ENCODE data around the gene ECHS1. TPM values are rescaled to one million over a fixed set of nuclear protein-coding genes. Genes with fewer than 3 reads are reported as not detected.
"Not testable (repeated sequence)": the region's sequence is repeated elsewhere in the genome, so short reads cannot be mapped to it uniquely, and the experiment has no call there.

The ECHS1 gene
- polyA plus RNA-seq, 1 donor from 2014 or later, result 117 TPM

DNA sequence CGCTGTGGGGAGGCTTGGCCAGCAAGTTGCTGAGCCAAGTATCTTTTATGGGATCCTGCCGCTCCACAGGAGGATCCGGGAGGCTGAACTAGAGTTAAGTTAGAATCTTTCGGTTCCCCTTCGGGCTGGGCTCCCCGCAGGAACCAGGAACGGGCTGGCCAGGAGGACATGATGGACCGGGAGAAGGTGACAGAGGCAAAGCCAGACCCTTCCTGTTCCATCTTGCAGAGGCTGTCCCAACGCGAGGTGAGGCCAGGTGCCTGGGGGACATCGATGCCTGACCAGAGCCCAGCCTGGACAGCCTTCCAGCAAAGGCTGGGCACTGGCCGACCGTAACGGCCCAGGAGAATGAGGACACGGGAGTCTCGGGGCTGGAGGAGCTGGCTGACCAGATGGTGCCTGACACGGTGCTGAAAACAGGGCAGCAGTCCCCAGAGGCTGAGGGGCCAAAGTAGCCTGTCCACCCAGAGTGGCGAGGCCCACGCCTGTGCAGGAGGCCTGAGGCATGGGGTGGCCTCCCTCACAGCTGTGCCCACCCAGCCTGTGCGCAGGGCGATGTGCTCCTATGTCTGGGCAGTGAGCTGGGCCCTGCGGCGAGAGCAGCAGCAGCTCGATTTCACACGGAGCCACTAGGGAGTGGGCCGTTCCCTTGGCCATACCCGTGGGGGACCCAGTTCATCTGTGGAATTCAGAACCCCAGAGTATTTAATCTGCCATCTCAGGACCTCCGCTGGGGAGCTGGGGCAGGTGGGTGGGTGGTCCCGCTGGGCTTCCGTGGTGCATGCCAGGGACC is 4.1 kb upstream of the ECHS1 start:
- Mint-ChIP-seq H3K27me3 (no peaks in the 10 kb centered on the region), H3K27ac (peak overlapping the region in 1 of 3 donors; percentile 70), H3K4me3 (peak overlapping the region; percentile 58 to 78 (median 74)), H3K4me1 (peaks cover 16 to 24% (median 21%) of the 10 kb centered on the region in 3 donors), H3K9me3 (no peaks in the 10 kb centered on the region), H3K36me3 (no peaks in the 10 kb centered on the region)

DNA sequence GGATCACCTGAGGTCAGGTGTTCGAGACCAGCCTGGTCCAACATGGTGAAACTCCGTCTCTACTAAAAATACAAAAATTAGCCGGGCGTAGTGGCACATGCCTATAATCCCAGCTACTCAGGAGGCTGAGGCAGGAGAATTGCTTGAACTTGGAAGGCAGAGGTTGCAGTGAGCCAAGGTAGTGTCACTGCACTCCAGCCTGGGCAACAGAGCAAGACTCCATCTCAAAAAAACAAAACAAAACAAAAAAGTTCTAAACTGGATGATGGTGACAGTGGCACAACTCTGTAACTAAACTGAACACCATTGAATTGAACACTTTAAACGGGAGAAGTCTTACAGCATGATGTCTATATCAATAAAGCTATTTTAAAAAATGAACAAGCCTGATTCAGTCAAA is 3.0 kb upstream of the ECHS1 start:
- H3K9me3 Mint-ChIP-seq, H3K36me3 Mint-ChIP-seq, H3K27me3 Mint-ChIP-seq: not testable (repeated sequence)
- peak overlapping the region in 2 of 3 donors; percentile 43 to 74 for H3K27ac Mint-ChIP-seq
- peak overlapping the region in 3 of 4 donors; percentile 34 to 74 (median 69) for H3K4me3 Mint-ChIP-seq
- peaks cover 10 to 17% (median 17%) of the 10 kb centered on the region in 3 donors for H3K4me1 Mint-ChIP-seq

DNA sequence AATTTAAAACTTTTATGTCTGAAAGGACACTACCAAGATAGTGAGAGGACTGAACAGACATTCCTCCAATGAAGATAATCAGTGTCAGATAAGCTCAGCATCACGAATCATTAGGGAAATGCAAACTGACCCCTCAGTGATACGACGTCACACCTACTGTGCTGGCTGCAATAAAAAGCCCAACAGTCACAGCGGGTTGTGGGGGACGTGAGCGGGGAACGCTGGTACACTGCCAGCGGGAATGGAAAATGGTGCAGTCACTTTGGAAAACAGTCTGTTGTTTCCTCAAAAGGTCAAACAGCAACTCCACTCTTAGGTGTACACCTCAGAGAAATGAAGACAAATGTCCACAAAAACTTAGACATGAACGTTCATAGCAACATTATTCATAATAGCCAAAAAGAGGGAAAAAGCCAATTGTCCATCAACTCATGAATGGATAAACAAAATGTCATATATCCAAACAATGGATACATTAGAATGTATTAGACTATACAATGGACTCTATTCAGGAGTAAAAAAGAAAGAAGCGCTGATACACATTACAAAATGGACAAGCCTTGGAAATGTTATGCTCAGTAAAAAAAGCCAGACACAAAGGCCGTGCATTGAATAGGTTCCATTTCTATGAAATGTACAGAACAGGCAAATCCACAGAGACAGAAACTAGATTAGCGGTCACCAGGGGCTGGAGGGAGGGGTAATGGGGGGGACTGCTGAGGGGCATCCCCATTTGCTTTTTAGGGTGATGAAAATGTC is 2.4 kb upstream of the ECHS1 start:
- H3K4me3 Mint-ChIP-seq, result peak overlapping the region in 2 of 4 donors; percentile 69 to 77
- no peaks in the 10 kb centered on the region for H3K27me3 Mint-ChIP-seq
- H3K9me3 Mint-ChIP-seq, result no peaks in the 10 kb centered on the region
- H3K27ac Mint-ChIP-seq, result peak overlapping the region in 1 of 3 donors; percentile 68
- peaks cover 5 to 16% (median 13%) of the 10 kb centered on the region in 3 donors for H3K4me1 Mint-ChIP-seq
- no peaks in the 10 kb centered on the region for H3K36me3 Mint-ChIP-seq

DNA sequence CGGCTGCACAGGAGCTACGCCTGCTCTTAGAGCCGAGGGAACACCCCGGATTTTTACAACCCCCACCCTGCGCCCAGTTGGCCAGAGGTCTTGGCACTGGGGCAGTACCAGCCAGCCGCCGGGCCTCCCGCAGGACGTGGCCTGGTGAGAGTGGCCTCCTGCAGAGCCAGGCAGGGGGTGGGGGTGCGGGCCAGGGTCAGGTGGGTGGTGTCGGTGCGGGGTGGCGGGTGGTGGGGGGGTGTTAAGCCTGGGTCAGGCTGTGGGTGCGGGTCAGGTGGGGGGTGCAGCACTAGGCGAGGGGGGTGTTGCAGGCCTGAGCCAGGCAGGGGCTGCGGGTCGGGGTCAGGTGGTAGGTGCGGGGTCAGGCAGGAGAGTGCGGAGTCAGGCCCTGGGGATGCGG is 647 bp downstream of the ECHS1 start:
- peak overlapping the region in 3 of 4 donors; percentile 71 to 85 (median 84) for H3K4me3 Mint-ChIP-seq
- H3K9me3 Mint-ChIP-seq, result no peaks in the 10 kb centered on the region
- no peaks in the 10 kb centered on the region for H3K27me3 Mint-ChIP-seq
- H3K4me1 Mint-ChIP-seq, result peaks cover 3 to 11% (median 8%) of the 10 kb centered on the region in 3 donors
- H3K36me3 Mint-ChIP-seq, result no peaks in the 10 kb centered on the region
- H3K27ac Mint-ChIP-seq, result no peak overlapping the region

DNA sequence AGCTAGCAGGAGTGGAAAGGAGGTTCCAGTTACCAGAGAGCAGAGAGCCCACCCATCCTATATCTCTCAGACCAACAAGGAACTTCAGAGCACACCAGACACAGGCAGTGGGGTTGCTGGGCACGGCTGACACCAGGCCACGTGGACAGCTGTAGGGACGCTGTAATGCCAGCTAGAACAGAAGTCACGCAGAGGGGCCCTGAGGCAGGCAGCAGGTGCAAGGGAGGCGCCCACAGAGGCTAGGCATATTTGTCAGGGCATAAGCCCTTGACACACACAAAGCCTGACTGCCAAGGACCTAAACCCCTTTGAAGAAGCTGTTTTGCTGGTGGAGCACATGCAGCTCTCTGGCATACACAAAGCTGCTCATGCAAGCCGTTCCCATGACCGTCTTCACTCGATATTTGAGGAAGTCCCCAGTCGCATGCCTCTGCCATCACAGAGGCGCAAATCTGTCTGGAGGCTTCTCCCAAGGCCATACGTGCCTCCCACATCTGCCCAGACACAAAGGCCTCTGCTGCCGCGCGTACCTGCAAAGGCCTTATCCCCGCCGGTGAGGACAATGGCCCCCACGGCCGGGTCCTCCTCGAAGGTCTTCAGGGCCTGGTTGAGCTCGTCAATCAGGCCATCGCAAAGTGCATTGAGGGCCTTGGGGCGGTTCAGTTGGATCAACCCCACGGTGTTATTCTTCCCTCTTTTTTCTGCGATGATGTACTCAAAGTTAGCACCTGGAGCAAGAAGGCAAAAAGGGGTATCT is 2.9 kb downstream of the ECHS1 start:
- Mint-ChIP-seq H3K4me1 (peaks cover 3 to 10% (median 4%) of the 10 kb centered on the region in 3 donors), H3K9me3 (no peaks in the 10 kb centered on the region)

DNA sequence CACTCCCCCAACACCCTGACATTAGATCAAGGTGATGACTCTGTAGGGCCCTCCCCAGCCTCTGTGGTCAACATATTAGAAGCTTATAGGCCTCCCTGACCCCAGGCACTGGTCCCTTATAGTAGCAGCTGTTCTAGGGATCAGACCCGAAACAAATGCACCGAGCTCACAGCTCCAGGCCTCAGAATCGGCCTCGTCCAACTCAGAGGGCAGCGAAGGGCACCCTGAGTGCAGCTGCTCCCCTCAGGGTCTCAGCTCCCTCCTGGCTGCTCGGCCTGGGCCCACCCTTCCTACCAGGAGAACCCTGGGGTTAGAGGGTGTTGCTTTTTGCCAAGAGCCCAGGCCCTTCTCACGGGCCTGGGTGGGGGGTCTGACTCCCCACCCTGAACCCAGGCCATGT is 5.0 kb downstream of the ECHS1 start:
- H3K9me3 Mint-ChIP-seq, result no peaks in the 10 kb centered on the region

More for the DNA sequence above, 2.9 kb downstream of the ECHS1 start:
- Mint-ChIP-seq H3K27ac (peak overlapping the region in 1 of 3 donors; percentile 53), H3K27me3 (no peaks in the 10 kb centered on the region), H3K36me3 (no peaks in the 10 kb centered on the region), H3K4me3 (peak overlapping the region in 3 of 4 donors; percentile 23 to 82 (median 60))

DNA sequence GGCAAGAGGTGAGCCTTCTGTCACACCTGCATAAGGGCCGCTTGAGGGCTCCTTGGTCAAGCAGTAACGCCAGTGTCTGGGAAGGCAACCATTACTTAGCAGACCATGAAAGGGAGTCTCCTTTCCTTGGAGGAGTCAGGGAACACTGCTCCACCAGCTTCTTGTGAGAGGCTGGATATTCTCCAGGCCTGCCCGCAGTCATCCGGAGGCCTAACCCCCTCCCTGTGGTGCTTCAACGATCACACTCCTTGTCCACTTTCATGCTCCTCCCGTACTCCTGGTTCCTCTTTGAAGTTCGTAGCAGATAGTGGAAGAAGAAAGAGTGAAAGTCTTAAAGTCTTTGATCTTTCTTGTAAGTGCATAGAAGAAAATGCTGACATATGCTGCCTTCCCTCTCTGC is 5.7 kb downstream of the ECHS1 start:
- H3K27ac Mint-ChIP-seq, H3K9me3 Mint-ChIP-seq, H3K4me3 Mint-ChIP-seq, H3K27me3 Mint-ChIP-seq, H3K36me3 Mint-ChIP-seq, H3K4me1 Mint-ChIP-seq: not testable (repeated sequence)

More for the DNA sequence above, 5.0 kb downstream of the ECHS1 start:
- H3K36me3 Mint-ChIP-seq, result peaks cover 2% of the 10 kb centered on the region
- H3K4me3 Mint-ChIP-seq, result no peak overlapping the region
- H3K27ac Mint-ChIP-seq, result no peak overlapping the region
- no peaks in the 10 kb centered on the region for H3K27me3 Mint-ChIP-seq
- peaks cover 0 to 3% (median 0%) of the 10 kb centered on the region in 3 donors for H3K4me1 Mint-ChIP-seq

DNA sequence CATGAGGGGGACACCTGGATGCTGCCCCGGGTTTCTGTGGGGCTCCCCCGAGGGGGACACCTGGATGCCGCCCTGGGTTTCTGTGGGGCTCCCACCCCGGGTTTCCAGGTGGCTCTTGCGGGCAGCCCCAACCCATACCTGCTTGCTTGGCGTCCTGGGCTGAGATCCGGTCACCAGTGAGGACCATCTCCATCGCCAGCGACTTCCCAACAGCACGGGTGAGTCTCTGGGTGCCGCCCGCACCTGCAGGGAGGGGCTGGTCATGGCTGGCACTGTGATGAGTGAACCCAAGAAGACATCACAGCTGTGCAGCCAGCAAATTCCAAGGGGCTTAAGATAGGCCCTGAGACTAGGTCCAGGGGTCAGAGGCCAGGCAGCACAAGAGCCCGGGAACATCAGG is 6.4 kb downstream of the ECHS1 start:
- Mint-ChIP-seq H3K36me3 (peaks cover 2% of the 10 kb centered on the region), H3K4me1 (peaks cover 6 to 7% (median 6%) of the 10 kb centered on the region in 3 donors), H3K9me3 (no peaks in the 10 kb centered on the region), H3K27ac (no peak overlapping the region), H3K4me3 (no peak overlapping the region), H3K27me3 (no peaks in the 10 kb centered on the region)

DNA sequence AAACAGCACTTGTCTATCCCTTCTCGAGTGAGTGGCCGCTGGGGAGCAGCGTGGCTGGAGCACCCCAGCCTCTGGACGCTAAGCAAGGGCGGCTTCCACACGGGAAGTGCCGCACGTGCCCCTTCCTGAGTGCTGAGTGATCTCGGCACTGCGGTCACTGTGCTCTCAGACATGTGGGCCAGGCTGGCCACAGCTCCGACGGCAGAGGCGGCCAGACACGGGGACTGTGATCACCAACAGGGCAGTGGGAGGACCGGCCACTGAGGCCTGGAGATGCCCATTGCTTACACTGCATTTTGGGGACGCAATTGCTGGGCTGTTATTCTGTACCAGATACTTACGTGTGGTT is 7.0 kb downstream of the ECHS1 start:
- H3K4me3 Mint-ChIP-seq, result no peak overlapping the region
- peaks cover 11 to 13% (median 11%) of the 10 kb centered on the region in 3 donors for H3K4me1 Mint-ChIP-seq
- H3K36me3 Mint-ChIP-seq, result peaks cover 2% of the 10 kb centered on the region
- no peaks in the 10 kb centered on the region for H3K9me3 Mint-ChIP-seq
- no peak overlapping the region for H3K27ac Mint-ChIP-seq
- H3K27me3 Mint-ChIP-seq, result no peaks in the 10 kb centered on the region

DNA sequence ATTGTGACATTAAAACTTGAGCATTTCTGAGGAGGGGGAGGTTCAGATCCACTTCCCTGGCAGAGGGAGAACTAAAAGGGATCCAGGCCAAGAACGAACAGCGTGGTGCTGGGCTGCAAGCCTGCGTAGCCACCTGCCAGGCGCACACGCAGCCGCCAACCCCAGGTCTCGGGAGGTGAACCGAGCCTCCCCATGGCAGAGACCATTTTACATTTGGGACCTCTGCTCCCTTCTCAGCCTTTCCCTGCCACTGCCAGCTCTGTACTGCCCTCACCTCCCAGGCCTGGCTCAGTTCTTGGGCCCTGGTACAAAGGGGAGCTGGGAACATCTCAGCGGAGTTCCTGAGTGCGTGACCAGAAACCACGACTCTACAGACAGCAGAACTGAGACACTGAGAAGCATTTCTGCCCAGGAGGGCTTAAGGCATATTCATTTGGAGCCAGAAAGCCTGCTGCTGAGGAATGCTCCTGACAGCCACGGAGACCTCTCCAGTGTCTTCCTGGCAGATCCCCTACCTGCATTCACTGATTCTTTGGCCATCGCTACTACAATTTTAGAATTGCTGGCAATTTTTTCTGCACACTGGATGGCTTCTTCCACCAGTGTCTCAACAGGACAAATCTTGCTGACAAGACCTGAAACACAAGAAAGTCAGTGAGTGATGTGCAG is 7.6 kb downstream of the ECHS1 start:
- Mint-ChIP-seq H3K4me3 (no peak overlapping the region), H3K27ac (no peak overlapping the region), H3K9me3 (no peaks in the 10 kb centered on the region), H3K4me1 (peaks cover 12 to 16% (median 12%) of the 10 kb centered on the region in 3 donors), H3K27me3 (no peaks in the 10 kb centered on the region), H3K36me3 (peaks cover 2% of the 10 kb centered on the region)

DNA sequence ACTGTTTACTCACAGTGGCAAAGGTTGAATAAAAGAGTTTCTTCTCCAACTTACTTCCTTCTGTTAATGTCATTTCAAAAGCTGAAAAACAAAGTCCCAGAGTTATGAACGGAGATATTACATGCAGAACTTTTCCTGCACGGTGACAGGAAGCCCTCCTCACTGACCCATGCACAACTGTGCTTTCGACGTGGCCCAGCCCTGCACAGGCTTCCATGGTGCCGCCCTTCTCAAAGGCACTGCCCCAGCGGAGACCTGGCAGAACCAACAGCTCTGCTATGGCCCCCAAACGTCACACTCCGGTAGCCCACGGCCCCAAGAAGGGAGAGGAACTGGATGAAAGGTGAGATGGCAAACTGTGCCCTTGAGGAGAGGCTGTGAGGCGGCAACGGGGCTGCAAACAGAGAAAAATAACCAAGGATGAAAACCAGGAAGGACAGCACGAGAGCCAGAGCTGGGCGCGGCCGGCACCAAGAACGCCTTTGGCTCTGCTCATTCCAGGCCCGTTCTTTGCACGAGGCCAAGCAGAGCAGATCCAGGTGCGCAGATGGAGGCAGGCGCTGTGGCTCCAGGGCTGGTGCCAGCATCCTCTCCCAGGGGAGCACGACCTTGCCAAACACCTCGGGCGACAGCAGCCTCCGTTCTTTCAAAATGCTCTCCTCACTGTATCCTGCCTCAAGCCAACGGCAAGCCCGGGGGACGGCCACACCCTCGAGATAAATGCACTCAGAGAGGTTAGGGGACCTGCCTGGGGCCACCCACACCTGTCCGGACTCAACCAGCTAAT is 8.3 kb downstream of the ECHS1 start:
- Mint-ChIP-seq H3K36me3 (peaks cover 2% of the 10 kb centered on the region), H3K27me3 (no peaks in the 10 kb centered on the region), H3K4me3 (no peak overlapping the region), H3K27ac (no peak overlapping the region), H3K9me3 (no peaks in the 10 kb centered on the region), H3K4me1 (peaks cover 14 to 16% (median 14%) of the 10 kb centered on the region in 3 donors)

DNA sequence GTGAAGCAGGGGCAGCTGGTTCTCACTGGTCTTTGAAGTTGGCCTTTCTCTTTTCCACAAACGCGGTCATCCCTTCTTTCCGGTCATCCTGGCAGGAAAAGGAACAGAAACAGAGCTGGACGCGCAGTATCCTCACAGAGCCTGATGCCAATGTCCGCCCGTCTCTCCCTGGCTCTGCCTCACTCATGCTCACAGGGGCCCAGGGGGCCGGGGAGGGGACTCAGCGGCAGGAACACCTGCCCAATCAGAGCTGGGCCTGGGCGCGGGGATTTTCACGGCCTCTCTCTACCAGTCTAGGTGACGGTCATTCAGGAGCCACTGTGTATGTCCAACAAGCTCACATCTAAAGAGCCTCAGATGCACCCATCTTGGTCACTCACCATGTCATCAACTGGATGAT is 10.3 kb downstream of the ECHS1 start:
- H3K4me1 Mint-ChIP-seq, result peaks cover 14 to 16% (median 14%) of the 10 kb centered on the region in 3 donors
- H3K27me3 Mint-ChIP-seq, result no peaks in the 10 kb centered on the region
- no peaks in the 10 kb centered on the region for H3K9me3 Mint-ChIP-seq
- no peak overlapping the region for H3K4me3 Mint-ChIP-seq
- peak overlapping the region in 1 of 3 donors; percentile 59 for H3K27ac Mint-ChIP-seq
- peaks cover 2% of the 10 kb centered on the region for H3K36me3 Mint-ChIP-seq

DNA sequence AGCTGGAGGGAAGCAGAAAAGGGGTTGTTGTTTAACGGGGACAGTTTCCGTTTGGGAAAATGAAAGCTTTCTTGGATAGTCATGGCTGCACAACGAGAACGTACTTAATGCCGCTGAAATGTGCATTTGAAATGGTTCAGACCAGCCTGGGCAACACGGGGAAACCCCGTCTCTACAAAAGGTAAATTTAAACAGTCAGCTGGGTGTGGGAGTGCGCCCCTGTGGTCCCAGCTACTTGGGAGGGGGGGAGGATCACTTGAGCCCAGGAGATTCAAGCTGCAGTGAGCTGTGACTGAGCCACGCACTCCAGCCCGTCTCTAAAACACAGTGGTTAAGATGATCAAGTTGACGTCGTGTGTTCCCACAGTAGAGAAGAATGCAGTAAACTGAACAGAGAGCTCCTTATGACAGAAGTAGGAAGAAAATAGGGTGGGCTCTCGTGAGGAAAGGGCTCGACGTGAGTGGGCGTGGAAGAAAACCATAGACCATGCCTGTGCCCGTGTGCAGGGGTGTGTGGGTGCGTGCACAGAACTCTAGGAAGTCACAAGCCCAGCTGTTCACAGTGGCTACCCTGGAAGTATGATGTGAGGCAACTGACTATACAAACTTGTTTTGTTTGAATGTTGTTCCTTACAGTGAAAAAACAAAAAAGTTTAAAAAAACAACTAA is 11.2 kb downstream of the ECHS1 start:
- Mint-ChIP-seq H3K27ac (peak overlapping the region; percentile 2 to 82 (median 82)), H3K4me1 (peaks cover 14 to 16% (median 14%) of the 10 kb centered on the region in 3 donors), H3K9me3 (no peaks in the 10 kb centered on the region), H3K4me3 (peak overlapping the region; percentile 45 to 84 (median 72)), H3K27me3 (no peaks in the 10 kb centered on the region), H3K36me3 (peaks cover 2% of the 10 kb centered on the region)
